Measurements from ENCODE around the gene PRRX2. TPM values are rescaled to one million over a fixed set of nuclear protein-coding genes. Genes with fewer than 3 reads are reported as not detected.

The PRRX2 gene
- total and polyA plus RNA-seq, 2 donors (not counting 1 experiment from before 2014, with no cell fraction given): not detected

DNA sequence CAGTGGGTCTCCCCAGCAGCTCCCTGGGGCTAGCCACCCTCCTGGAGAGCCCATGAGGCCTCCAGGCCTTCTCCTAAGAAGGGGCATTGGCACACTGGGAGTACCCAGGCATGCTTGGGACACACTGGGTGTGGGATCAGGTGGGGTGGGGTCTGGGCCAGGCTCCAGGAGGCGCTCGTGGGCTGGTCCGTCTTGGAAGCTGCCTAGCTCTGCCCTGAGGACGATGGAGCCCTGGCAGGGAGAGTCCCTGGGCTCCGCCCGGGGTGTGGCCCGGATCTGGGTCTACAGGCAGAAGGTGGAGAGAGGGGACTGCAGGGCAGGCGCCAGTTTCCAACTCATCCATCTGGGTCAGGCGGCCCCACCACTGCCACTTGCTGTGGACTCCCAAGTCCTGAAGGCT lies 2.4 kb downstream of the PRRX2 start:
- Mint-ChIP-seq H3K27me3 (peaks cover 19% of the 10 kb centered on the region), H3K9me3 (ENCODE audit: insufficient read depth) (no peaks in the 10 kb centered on the region), H3K4me3 (no peak overlapping the region), H3K4me1 (peaks cover 7% of the 10 kb centered on the region), H3K27ac (no peak overlapping the region)
- Histone ChIP-seq H3K27me3 (replicated peaks in 1 of 4; ENCODE audit: control extremely low read depth in 1 of 4, control insufficient read depth in 3 of 4, insufficient read depth in 4 of 4, low read length in 3 of 4) (peaks cover 0 to 30% (median 5%) of the 10 kb centered on the region in 4 experiments), H3K9me3 (ENCODE audit: control extremely low read depth in 1 of 3, control insufficient read depth in 2 of 3, insufficient read depth in 1 of 3, low read length in 2 of 3) (no peaks in the 10 kb centered on the region), H3K4me1 (ENCODE audit: control insufficient read depth in 2 of 2, insufficient read depth in 2 of 2, low read length in 2 of 2) (peaks cover 8 to 9% of the 10 kb centered on the region in 2 donors), H3K36me3 (replicated peaks in 1 of 2; ENCODE audit: control extremely low read depth in 1 of 2, control insufficient read depth in 1 of 2, extremely low read depth in 1 of 2, insufficient read depth in 2 of 2, low read length in 1 of 2) (no peaks in the 10 kb centered on the region), H2AFZ (ENCODE audit: insufficient read depth, low read depth, low read length, poor library complexity, severe bottlenecking) (no peak overlapping the region), H3K79me2 (ENCODE audit: control insufficient read depth, insufficient read depth, low read length) (no peaks in the 10 kb centered on the region), H3K4me3 (ENCODE audit: control extremely low read depth in 1 of 5, extremely low read depth in 1 of 5, insufficient read depth in 1 of 5, low read depth in 2 of 5, low read length in 4 of 5) (no peak overlapping the region), H4K20me1 (ENCODE audit: control insufficient read depth, insufficient read depth, low read length, poor library complexity, severe bottlenecking) (no peaks in the 10 kb centered on the region), H3K9ac (ENCODE audit: low read length) (no peak overlapping the region), H3K4me2 (replicated peaks; ENCODE audit: low read depth, low read length, poor library complexity, severe bottlenecking) (no peak overlapping the region), H3K27ac (ENCODE audit: low read length in 2 of 2) (no peak overlapping the region)
- intact Hi-C loops (cut with micrococcal nuclease): no loop called here
- 91% methylated on average over 6 of the region's 9 CpGs for WGBS (ENCODE audit: insufficient coverage)
- POLR2A ChIA-PET: no interaction called here
- no peak for TF ChIP-seq EZH2 (IDR thresholded peaks at IDR 0.05; ENCODE audit: borderline replicate concordance, insufficient read depth, low read depth, low read length, poor library complexity, severe bottlenecking)
- TF ChIP-seq CTCF (IDR thresholded peaks at IDR 0.05): no peak
- DNase-seq (no peak), ATAC-seq (ENCODE audit: low read depth) (no peak)
- CTCF ChIA-PET: no interaction called here

DNA sequence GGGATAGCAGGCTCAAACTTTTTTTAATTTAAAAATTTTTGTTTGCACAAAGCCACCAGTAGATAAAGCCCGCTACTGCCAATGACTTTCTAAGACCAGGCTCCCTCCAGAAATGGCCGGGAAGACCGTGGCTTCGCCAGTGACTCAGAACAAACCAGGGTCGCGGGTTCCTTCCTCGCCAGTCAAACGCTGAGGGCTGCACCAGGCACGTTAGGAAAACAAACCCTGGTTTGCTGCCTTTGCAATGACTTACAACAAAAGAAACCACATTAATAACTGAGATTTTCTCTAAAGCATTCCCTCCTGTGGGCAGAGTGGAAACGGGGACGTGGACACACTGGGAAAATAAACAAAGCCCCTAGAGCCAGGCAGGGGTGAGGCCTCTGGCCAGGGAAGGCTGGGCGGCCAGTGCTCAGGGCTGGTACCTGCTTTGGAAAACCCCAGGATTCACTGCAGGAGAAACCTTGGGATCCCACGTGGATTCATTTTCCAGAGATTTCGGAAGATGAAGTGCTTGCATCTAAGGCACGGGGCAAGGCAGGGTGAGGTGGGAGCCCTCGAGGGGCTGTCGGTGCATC lies 3.8 kb downstream of the PRRX2 start:
- Mint-ChIP-seq H3K9me3 (ENCODE audit: insufficient read depth) (no peaks in the 10 kb centered on the region), H3K27me3 (peaks cover 18% of the 10 kb centered on the region), H3K4me3 (no peak overlapping the region), H3K4me1 (peaks cover 7% of the 10 kb centered on the region), H3K27ac (no peak overlapping the region)
- Histone ChIP-seq H2AFZ (ENCODE audit: insufficient read depth, low read depth, low read length, poor library complexity, severe bottlenecking) (no peak overlapping the region), H3K27ac (ENCODE audit: low read length in 2 of 2) (no peak overlapping the region), H3K27me3 (replicated peaks in 1 of 4; ENCODE audit: control extremely low read depth in 1 of 4, control insufficient read depth in 3 of 4, insufficient read depth in 4 of 4, low read length in 3 of 4) (peaks cover 0 to 25% (median 5%) of the 10 kb centered on the region in 4 experiments), H3K4me3 (ENCODE audit: control extremely low read depth in 1 of 5, extremely low read depth in 1 of 5, insufficient read depth in 1 of 5, low read depth in 2 of 5, low read length in 4 of 5) (no peak overlapping the region), H3K9me3 (ENCODE audit: control extremely low read depth in 1 of 3, control insufficient read depth in 2 of 3, insufficient read depth in 1 of 3, low read length in 2 of 3) (no peaks in the 10 kb centered on the region), H3K4me2 (replicated peaks; ENCODE audit: low read depth, low read length, poor library complexity, severe bottlenecking) (no peak overlapping the region), H3K4me1 (ENCODE audit: control insufficient read depth in 2 of 2, insufficient read depth in 2 of 2, low read length in 2 of 2) (peaks cover 8 to 9% of the 10 kb centered on the region in 2 donors), H3K36me3 (replicated peaks in 1 of 2; ENCODE audit: control extremely low read depth in 1 of 2, control insufficient read depth in 1 of 2, extremely low read depth in 1 of 2, insufficient read depth in 2 of 2, low read length in 1 of 2) (no peaks in the 10 kb centered on the region), H4K20me1 (ENCODE audit: control insufficient read depth, insufficient read depth, low read length, poor library complexity, severe bottlenecking) (no peaks in the 10 kb centered on the region), H3K9ac (ENCODE audit: low read length) (no peak overlapping the region), H3K79me2 (ENCODE audit: control insufficient read depth, insufficient read depth, low read length) (no peaks in the 10 kb centered on the region)
- WGBS (ENCODE audit: insufficient coverage): 53% methylated on average over 17 of the region's 17 CpGs
- intact Hi-C loops (cut with micrococcal nuclease): no loop called here
- DNase-seq (no peak), ATAC-seq (ENCODE audit: low read depth) (no peak)
- ChIA-PET POLR2A (no interaction called here), CTCF (no interaction called here)
- TF ChIP-seq EZH2 (IDR thresholded peaks at IDR 0.05; ENCODE audit: borderline replicate concordance, insufficient read depth, low read depth, low read length, poor library complexity, severe bottlenecking) (no peak), CTCF (IDR thresholded peaks at IDR 0.05) (no peak)
